Thyroid gland (tissue), 4 donors: ENCODE data around the gene SLC35E4.

Experiments
- POLR2A ChIP-seq, 2 donors: fragments of 450-650 bp; IDR thresholded peaks; one replicate each; pipeline ENCODE4 v1.6.1; 2017; ENCODE audit warnings: antibody characterized with exemption in 2 of 2, mild to moderate bottlenecking in 2 of 2, moderate library complexity in 1 of 2
- TF ChIP-seq, protein P1 (sequence below), 6 experiments: fragments of 200-600 bp in 3 of 6; fragments of 450-650 bp in 3 of 6; sonication (generic) in 3 of 6; IDR thresholded peaks; one replicate each; pipeline ENCODE4 v1.5.1; 2016 to 2019; ENCODE audit warnings: antibody characterized with exemption in 6 of 6, mild to moderate bottlenecking in 2 of 6, inconsistent platforms in 1 of 6, moderate library complexity in 1 of 6

DNA sequence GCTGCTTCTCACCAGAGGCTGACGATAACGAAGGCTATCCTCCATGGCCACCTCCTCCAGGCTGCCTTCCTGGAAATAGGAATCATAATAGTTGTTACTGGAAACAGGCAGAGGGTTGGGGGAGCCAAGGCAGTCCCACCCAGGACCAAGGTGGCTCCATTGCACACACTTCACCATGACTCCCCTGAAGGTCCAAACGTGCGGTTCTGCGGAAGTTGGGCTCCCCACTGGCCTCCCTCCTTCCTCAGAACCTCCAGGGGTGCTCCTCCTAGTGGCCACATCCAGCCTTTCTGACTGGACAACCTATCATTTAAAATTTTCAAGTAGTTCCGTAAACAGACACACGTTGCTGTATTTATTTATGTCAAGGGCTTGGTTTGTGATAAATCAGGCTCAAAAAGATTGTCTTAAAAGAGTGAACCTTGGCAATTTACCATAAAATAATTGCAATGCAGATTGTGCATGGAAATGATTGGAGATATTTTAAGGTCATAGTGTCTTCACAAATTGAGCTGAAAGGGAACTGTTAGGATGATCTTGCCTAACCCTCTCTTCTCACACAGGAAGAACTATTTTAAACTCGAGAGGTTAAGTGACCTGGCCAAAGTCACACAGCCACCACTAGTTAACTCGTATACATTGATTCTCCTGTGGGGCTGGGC is 30.0 kb upstream of the SLC35E4 start:
- TF ChIP-seq, protein P1, sequence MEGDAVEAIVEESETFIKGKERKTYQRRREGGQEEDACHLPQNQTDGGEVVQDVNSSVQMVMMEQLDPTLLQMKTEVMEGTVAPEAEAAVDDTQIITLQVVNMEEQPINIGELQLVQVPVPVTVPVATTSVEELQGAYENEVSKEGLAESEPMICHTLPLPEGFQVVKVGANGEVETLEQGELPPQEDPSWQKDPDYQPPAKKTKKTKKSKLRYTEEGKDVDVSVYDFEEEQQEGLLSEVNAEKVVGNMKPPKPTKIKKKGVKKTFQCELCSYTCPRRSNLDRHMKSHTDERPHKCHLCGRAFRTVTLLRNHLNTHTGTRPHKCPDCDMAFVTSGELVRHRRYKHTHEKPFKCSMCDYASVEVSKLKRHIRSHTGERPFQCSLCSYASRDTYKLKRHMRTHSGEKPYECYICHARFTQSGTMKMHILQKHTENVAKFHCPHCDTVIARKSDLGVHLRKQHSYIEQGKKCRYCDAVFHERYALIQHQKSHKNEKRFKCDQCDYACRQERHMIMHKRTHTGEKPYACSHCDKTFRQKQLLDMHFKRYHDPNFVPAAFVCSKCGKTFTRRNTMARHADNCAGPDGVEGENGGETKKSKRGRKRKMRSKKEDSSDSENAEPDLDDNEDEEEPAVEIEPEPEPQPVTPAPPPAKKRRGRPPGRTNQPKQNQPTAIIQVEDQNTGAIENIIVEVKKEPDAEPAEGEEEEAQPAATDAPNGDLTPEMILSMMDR (IDR thresholded peaks at IDR 0.05) = peak; percentile 16 to 58 (median 36)
- no peak for TF ChIP-seq POLR2A (IDR thresholded peaks at IDR 0.05)
